ENCODE data around the gene OR8G5.
"Not testable (repeated sequence)": the region's sequence is repeated elsewhere in the genome, so short reads cannot be mapped to it uniquely, and the experiment has no call there.

OR8G5 gene

DNA sequence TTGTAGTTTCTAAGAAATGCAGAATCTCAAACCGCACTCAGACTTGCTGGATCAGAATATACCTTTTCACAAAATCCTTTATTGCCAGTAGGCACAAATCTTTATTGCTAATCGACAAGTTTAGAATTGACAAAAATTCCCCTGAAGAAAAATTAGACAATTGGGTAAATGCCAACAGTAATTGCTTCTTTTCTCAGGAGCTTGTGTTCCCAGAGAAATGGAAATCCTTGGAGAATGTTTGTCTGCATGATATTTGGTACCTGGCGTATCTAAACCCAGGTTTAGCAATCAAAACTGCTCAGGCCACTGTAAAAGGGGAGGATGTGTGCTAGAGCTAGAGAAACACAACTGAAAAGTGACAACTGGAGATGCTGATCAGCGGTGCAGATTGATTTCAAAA, at the start of gene OR8G5:
Gene OR8G5 (plus strand): TSS at position 301 of the 400 bp plus-strand sequence. CDS start 8,556 bp downstream, outside the sequence.
- DNase-seq = no peak

DNA sequence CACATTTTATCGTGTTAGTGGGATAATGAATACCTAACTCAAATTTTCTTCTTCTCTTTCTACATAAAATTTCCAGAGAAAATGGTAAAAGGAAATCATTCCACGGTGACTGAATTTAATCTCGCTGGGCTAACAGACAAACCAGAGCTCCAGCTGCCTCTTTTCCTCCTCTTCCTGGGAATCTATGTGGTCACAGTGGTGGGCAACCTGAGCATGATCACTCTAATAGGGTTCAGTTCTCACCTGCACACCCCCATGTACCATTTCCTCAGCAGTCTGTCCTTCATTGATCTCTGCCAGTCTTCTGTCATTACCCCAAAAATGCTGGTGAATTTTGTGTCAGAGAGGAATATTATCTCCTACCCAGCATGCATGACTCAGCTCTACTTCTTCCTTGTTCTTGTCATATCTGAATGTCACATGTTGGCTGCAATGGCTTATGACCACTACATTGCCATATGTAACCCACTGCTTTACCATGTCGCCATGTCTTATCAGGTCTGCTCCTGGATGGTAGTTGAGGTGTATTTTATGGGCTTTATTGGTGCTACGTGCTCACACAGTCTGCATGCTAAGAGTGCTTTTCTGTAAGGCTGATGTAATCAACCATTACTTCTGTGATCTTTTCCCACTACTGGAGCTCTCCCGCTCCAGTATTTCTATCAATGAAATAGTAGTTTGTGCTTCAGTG, 48.9 kb upstream of the OR8G5 start:
- no peak for DNase-seq

- no peak for DNase-seq
Observed at GRCh38 chr11:124209824-124210357, 46.3 kb upstream of the OR8G5 start.

GRCh38 chr11:124210421-124210820, 45.8 kb upstream of the OR8G5 start:
- DNase-seq = no peak

DNA sequence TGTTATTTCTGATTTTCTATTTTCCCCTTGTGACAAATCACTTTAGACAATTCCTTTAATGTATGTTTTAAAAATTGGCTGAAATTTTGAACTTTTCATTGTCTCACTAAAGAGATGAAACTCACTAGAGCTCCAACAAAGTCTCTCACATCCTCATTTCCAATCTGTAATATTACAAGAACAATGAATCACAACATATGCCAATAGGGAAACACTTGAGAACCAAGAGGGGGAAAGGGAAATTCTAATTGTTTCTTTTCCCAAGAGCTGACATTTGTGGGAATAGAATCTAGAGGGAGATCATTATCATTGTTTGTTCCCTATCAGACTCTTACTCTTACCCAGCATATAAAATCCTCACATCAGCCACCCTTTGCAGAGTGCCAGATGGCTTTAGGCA, 44.9 kb upstream of the OR8G5 start:
- DNase-seq = no peak

DNA sequence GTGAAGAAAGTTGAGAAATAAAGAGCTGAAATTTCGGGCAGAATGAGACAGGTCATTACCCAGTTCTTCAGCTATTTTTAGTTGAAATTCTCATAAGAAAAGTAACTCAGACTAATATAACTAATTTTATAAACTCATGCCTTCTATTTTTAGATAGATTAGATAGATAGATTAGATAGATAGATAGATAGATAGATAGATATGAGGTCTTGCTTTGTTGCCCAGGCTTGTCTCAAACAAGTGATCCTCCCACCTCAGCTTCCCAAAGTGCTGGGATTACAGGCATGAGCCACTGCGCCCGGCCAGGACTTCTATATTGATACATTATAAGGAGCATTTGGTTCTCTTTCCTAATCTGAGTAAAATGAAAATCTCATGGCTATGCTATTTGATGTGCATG, 42.1 kb upstream of the OR8G5 start:
- DNase-seq = no peak

GRCh38 chr11:124219126-124219525, 37.0 kb upstream of the OR8G5 start:
- DNase-seq = no peak

- no peak for DNase-seq
Observed at GRCh38 chr11:124222407-124222806, 33.8 kb upstream of the OR8G5 start.

DNA sequence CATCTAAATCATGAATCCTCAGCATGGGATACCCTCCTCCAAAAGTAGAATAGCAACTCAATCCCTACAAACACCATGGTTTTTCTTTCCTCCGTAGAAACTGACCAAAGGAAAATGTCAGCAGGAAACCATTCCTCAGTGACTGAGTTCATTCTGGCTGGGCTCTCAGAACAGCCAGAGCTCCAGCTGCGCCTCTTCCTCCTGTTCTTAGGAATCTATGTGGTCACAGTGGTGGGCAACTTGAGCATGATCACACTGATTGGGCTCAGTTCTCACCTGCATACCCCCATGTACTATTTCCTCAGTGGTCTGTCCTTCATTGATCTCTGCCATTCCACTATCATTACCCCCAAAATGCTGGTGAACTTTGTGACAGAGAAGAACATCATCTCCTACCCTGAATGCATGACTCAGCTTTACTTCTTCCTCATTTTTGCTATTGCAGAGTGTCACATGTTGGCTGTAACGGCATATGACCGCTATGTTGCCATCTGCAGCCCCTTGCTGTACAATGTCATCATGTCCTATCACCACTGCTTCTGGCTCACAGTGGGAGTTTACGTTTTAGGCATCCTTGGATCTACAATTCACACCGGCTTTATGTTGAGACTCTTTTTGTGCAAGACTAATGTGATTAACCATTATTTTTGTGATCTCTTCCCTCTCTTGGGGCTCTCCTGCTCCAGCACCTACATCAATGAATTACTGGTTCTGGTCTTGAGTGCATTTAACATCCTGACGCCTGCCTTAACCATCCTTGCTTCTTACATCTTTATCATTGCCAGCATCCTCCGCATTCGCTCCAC, 31.4 kb upstream of the OR8G5 start:
- not testable (repeated sequence) for DNase-seq

- no peak for DNase-seq
Observed at GRCh38 chr11:124225471-124225870, 30.7 kb upstream of the OR8G5 start.

DNA sequence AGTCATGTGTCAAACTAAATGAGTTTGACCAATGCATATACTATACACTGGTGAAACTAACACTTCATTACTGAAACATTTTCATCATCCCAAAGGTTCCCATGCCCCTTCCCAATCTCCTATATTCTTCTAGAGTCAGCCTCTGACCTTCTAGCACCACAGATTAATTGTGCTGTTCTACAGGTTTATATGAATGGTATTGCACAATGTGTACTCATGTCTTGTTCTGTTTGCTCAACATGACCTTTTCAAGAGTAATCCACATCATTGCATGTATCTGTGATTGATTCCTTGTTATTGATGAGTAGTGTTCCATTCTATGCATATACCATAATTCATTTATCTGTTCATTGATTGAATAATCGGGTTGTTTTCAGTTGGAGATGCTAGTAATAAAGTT, 22.8 kb upstream of the OR8G5 start:
- DNase-seq = no peak

GRCh38 chr11:124238512-124238911, 17.7 kb upstream of the OR8G5 start:
- DNase-seq = no peak

DNA sequence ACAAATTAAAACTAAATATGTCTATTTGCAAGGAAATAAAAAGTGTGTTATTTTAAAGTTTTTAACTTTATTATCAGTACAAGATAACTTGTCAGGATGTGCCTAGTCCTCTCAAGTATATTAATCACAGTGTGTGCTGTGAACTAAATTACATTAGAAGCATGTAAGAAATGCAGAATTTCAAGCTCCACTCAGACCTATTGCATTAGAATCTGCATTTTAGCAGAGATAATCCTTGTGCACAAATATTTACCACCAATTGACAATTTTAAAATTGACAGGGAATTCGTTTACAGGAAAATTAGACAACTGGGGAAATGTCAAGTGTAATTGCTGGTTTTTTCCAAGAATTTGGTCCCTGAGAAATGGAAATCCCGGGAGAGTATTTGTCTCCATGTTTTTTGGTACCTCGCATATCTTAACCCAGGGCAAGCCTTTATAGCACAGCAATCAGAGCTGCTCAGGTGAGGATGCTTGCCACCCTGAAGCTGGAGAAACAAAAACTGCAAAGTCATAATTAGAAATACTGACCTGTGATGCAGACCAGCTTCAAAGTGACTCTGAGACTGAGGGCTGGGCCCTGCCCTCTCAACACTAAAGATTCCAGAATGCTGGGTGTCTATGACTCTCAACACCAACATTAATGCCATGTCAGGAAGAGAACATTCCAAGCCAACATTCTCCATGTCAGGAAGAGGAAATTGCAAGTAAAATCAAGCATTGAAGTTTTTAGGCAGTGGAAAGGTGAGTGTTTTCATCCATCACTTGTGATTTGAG, 15.4 kb upstream of the OR8G5 start, which contains the start of gene OR8G1:
Gene OR8G1 (plus strand): TSS at position 475 of the 777 bp plus-strand sequence. CDS start 8,581 bp downstream, outside the sequence.
- no peak for DNase-seq

- not testable (repeated sequence) for DNase-seq
Observed at GRCh38 chr11:124249869-124250268, 6.3 kb upstream of the OR8G5 start.

DNA sequence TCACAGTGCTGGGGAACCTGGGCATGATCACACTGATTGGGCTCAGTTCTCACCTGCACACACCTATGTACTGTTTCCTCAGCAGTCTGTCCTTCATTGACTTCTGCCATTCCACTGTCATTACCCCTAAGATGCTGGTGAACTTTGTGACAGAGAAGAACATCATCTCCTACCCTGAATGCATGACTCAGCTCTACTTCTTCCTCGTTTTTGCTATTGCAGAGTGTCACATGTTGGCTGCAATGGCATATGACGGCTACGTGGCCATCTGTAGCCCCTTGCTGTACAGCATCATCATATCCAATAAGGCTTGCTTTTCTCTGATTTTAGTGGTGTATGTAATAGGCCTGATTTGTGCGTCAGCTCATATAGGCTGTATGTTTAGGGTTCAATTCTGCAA, 8.9 kb downstream of the OR8G5 start:
- not testable (repeated sequence) for DNase-seq

- not testable (repeated sequence) for DNase-seq
Observed at GRCh38 chr11:124270886-124271285, 14.7 kb downstream of the OR8G5 start.

DNA sequence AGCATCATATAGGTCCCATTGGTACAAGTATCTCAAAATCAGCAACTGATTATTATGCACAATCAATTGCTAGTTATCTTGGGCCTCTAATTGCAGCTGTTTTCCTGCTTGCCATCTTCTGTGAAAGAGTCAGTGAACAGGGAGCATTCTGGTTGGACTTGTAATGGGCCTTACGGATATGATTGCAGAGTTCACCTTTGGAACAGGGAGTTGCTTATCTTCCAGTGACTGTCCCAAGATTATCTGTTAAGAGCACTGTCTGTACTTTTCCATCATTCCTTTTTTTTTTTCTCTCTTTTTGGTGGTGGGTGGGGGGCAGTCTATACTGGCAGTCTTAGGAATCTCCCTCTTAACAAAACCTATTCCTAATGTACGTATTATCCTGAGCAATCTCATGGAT, 17.8 kb downstream of the OR8G5 start:
- no peak for DNase-seq

GRCh38 chr11:124276081-124276480, 19.9 kb downstream of the OR8G5 start:
- DNase-seq = no peak

GRCh38 chr11:124277207-124277606, 21.0 kb downstream of the OR8G5 start:
- DNase-seq = no peak

DNA sequence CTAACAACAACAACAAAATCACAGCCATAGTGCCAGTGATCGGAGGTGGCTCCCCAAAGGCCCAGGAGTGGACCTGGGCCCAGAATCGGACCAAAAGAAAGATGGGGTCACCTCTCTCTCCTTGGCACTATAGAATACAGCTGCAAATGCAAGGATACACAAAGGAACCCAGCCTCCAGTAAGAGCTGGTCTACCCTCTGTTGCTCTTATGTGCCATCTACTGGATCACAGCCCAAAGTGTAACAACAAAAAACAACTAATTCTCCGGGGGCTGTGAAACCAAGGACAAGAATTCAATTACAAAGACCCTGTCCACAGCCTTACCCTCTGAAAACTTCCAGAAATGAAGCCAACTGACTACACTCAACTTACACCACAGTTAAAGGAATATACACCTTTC, 21.6 kb downstream of the OR8G5 start:
- DNase-seq = no peak

GRCh38 chr11:124278261-124278660, 22.1 kb downstream of the OR8G5 start:
- DNase-seq = no peak

DNA sequence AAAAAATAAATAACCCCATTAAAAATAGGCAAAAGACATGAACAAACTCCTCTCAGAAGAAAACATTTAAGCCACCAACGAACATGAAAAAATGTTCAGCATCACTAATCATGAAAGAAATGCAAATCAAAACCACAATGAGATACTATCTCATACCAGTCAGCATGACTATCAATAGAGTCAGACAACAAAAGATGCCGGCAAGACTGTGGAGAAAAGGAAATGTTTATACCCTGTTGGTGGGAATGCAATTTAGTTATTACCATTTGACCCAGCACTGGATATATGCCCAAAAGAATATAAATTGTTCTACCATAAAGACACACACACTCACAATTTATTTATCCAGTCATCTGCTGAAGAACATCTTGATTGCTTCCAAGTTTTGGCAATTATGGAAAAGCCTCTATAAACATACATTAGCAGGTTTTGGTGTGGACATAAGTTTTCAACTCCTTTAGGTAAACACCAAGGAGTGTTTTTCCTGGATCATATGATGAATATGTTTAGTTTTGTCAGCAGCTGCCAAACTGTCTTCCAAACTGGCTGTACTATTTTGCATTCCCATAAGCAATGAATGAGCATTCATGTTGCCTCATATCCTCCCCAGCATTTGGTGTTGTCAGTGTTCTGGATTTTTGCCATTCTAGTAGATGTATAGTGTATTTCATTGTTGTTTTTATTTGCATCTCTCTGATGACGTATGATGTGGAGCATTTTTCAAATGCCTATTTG, 29.6 kb downstream of the OR8G5 start:
- DNase-seq = no peak

All from NCI-H187 (cell line).